ENCODE measurements around the gene SLC26A8.
"Not testable (repeated sequence)": the region's sequence is repeated elsewhere in the genome, so short reads cannot be mapped to it uniquely, and the experiment has no call there.

Gene SLC26A8

DNA sequence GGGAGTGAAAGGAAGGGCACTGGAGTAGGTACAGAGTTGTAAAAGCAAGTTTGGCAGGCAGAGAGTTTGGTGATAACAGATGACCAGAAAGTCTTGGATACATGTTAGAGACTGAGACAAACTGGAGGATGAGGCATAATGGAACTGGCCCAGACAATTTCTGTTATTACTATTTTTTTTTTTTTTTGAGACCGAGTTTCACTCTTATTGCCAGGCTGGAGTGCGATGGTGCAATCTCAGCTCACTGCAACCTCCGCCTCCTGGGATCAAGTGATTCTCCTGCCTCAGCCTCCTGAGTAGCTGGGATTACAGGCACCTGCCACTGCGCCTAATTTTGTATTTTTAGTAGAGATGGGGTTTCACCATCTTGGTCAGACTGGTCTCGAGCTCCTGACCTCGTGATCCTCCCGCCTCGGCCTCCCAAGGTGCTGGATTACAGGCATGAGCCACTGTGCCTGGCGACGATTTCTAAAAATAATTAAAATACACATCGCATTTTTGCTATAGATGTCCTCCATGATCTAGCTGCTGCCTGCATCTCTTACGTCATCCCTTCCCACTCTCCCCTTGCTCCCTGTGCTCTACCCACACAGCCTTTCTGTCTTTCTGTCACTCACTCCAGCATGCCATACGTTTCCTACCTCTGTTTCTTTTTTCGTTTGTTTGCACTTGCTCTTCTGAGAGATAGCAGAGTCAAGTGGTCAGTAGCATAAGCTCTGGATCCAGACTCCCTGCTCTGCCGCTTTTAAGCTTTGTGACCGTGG lies 26.7 kb upstream of the SLC26A8 start:
- DNase-seq, result no peak

DNA sequence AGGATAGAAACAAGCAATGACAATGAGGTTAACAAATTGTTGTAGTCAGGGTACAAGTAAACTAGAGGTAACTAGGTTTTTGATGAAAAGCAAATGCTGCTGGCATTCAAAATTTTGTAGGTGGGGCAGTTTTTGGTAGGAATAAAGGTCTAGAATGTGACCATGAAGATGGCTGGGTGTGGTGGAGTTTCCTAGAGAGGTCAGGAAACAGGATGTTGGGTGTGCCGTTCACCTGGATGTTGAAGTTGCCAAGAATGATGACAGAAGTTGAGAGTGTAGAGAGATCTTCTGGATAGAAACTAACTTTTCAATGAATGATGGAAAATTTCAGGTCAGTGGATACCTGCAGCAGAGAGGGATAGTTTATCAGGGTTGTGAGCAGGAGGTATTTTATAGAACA lies 25.9 kb upstream of the SLC26A8 start:
- no peak for DNase-seq

DNA sequence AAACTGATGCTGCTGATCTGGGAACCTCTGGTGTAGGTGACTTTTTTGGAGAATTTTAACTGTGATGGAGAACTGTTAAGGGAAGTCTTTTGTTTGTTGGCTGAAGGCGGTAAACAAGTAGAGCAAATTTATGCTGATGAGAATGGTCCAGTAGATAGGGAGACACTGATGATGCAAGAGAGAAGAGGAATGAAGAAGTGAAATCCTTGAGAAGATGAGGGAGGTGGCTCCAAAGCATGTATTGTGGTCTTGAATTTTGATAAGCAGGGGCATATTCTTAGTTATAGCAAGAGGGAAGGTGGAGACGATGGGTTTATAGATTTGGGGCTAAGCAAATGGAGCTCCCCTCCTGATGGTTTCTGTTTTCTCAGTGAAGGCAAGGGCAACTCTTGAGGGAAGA lies 25.1 kb upstream of the SLC26A8 start:
- DNase-seq, result no peak

DNA sequence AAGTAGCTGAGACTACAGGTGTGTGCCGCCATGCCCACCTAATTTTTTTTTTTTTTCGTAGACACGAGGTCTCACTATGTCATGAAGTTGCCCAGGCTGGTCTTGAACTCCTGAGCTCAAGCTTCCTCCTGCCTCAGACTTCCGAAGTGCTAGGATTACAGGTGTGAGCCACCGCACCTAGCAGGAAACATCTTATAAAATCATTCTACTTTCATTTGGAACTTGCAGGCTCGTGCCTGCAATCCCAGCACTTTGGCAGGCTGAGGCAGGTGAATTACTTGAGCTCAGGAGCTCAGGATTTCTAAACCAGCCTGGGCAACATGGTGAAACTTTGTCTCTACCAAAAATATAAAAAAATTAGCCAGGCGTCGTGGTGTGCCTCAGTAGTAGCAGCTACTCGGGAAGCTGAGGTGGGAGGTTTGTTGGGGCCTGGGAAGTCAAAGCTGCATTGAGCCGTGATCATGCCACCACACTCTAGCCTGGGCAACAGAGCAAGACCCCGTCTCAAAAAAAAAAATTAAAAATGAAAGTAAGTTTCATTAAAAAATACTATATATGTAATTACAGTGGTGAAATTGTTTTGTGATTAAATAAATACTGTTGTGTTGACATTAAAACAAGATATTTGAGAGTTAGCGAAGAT lies 18.3 kb upstream of the SLC26A8 start:
- DNase-seq, result no peak

DNA sequence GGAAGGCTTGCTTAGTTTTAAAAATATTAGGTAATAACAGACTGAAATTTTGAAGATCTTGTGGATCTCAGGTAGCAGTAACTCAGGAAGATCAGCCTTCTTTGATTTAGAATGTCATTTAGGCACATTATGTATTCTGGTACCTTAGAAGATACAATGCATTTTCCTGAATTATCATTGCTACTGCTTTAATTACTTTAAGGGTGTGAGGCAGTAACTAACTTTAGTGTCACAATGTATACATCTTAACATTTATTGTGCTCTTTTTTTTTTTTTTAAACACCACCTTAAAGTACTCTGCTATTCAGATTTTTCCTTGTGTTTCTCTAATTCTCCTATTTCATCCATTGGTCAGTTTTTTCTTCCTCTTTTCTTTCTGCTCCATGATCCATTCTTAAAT lies 16.5 kb upstream of the SLC26A8 start:
- no peak for DNase-seq

DNA sequence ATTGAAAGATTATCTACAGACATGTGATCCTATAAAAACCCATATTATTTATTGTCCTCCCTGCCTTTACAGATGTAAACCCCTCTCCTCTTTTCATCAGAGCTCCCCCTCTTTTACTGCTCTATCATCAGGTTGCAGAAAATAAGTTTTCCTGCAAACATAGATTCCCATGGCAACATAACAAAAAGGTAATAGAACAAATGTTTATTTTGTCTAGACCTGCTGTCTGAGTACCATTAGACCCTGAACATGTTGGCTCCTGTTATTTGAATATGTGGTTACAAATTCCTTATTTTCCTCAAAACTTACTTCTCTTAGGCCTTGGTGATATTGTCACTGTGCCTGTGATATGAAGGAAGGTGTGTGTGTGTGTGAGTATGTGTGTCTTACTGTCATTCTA lies 14.7 kb upstream of the SLC26A8 start:
- DNase-seq, result no peak

DNA sequence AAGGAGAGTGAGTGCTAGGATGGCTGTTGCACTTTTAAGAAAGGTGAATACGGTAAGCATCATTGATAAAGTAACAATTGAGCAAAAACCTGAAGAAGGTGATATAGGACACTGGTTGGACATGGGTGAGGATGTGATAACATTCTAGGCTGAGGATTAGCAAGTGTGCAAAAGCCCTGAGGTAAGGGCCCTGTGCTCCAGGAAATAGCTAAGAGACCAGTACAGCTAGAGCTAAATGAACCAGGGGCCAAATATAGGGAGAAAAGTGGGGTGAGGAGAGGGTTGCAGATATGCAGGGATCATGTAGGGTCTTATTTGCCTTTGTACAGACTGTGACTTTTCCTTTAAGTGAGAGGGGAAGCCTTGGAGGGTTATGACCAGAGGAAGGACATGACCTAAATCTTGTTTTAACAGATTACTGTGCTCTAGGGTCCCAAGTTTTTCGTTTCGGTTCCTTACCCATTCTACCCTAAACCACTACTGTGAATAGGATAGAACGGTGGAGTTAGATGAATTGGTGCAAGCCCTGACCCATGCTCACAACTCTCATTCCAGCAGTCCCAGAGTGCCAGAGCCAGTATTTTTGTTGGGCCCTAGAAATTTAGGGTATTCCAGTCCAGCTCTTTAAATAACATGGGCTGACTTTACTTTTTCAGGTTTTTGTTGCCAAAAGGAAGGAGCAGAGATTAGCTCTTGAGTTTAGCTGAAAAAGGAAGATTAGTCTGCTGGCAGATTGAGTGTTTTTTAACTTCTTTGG lies 13.9 kb upstream of the SLC26A8 start:
- no peak for DNase-seq

DNA sequence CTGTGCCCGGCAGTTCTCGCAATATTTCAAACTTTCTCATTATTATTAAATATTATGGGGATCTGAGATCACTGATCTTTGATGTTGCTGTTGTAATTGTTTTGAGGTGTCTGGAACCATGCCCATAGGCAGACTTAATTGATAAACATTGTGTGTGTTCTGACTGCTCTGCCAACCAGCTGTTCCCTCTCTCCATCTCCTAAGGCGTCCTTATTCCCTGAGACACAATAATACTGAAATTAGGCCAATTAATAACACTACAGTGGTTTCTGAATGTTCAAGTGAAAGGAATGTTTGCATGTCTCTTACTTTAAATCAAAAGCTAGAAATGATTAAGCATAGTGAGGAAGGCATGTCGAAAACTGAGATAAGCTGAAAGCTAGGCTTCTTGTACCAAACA lies 10.8 kb upstream of the SLC26A8 start:
- DNase-seq, result no peak

DNA sequence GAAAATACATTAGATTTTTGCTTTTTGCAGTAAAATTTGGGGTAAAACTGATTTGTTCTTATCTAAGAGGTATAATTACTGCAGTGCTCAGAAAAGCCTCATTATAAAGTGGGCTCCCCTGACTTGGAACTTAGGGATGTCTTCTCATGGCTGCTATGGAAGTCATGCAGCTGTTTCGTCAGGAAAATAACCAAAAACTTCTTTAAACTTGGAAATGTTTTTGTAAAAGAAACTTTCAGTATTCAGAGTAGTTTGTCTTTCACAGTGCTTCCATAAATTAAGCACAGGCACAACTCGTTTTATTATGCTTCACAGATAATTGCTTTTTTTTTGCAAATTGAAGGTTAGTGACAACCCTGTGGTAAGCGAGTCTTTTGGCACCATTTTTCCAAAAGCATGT lies 10.0 kb upstream of the SLC26A8 start:
- no peak for DNase-seq

DNA sequence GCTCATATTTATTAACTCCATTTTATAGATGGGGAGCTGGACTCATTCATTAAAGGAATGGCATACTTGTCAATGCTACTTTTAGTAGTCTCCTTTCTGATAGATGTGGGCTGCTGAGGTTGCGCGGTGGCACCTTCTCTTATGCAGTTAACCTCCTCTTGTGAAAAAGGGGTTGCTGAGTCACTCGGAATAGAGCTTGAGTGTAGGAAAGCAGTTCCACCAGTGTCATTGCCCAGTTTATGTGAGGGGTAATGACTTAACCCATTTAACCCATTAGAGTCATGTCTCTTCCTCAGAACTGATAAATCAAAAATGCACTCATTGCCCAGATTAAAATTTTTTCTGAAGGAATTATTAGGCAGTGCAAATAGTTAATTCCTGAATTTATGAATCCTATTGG lies 9.5 kb upstream of the SLC26A8 start:
- DNase-seq, result no peak

DNA sequence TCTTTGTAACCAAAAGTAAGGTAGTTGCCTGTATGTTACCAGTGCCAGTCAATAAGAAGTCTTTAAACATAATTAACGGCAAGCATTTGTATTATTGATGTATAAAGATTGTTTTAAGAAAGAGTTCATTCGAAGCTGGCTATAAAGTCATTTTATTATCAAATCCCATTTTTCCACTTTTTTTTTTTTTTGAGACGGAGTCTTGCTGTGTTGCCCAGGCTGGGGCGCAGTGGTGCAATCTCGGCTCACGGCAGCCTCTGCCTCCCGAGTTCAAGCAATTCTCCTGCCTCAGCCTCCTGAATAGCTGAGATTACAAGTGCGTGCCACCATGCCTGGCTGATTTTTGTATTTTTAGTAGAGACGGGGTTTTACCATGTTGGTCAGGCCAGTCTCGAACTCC lies 8.7 kb upstream of the SLC26A8 start:
- not testable (repeated sequence) for DNase-seq

DNA sequence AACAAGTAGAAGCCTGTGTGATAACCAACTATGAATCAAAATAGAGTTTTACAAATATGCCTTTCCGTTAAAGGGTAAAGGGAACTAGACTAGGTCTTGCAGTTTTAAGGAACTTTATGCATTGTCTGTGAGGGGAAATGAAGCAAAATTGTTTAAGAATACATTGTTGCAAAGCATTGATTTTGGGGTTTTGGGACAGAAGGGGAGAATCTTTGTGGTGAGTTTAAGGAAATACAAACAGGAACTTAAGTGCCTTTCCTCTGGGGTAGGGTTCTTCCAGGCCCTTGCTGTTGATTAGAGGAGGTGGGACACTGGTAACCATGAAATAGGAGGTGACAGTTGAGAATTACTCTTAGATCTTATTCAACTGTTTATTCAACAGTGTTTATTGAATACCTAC lies 7.8 kb upstream of the SLC26A8 start:
- no peak for DNase-seq

DNA sequence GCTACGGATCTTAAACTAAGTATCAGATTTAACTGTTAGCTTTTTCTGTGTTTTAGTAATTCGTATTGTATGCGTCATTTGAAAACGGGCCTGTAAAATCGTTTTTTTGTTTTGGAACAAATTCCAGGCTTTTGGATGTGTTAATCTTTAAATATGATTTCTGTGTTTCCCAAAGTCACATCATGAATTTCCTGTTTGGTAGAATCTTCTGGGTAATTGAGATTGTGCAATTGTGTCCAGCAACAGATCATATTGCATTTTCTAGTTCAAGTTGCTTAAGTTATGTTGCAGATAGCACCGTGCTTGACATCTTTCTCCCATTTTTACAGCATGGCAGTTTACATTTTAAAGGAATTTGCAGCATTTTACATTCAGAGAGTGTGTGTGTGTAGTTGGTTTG lies 5.0 kb upstream of the SLC26A8 start:
- DNase-seq, result no peak

DNA sequence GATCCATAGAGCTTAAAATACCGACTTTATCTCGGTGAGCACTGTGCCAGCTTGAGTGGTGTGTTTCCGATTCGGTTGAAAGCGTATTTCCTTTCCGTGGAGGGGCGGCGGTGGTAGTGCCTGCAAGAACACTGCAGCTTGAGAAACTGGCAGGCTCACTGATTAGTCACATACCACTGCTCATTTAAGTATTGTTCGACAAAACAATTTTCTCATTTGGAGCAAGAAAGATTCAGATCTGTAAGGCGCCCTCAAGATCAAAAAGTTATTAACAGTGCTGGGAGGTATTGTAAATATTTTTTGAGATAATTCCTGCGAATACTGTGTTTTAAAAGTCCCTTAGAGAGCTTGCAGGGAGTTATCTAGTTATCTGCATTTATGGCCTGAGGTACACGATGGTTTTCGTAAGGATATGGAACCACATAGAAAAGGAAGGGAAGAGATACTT lies 4.5 kb upstream of the SLC26A8 start:
- DNase-seq, result peak; percentile 7

DNA sequence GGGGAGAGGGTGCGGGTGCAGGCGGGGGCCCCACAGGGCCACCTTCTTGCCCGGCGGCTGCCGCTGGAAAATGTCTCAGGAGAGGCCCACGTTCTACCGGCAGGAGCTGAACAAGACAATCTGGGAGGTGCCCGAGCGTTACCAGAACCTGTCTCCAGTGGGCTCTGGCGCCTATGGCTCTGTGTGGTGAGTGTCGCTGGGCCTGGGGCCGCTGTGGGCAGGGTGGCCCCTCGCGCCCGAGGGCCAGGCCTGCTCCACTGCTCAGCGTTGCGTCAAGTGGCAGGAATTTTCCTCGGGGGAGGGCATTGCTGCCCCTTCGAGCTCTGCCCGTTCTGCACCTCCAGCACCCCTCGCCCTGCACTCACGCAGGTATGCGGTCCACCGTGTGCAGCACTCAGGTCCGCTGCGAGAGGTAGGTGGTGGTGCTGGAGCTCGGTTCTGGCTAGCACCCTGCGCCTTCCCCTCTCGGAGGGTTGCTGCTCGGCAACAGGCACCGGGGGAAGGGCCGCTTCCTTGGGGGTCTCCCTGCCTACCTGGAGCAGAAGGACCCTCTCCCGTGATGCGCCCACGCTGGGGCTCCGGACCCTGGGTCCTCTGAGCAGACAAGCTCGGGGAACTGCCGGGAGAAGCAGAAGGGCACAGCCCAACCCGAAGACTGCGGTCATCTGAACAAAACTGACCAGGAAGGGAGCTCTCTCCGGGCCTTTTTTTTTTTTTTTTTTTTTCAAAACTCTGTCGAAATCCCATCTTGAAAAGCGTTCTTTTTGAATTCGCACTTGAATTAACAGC lies 3.8 kb upstream of the SLC26A8 start:
- DNase-seq, result no peak

DNA sequence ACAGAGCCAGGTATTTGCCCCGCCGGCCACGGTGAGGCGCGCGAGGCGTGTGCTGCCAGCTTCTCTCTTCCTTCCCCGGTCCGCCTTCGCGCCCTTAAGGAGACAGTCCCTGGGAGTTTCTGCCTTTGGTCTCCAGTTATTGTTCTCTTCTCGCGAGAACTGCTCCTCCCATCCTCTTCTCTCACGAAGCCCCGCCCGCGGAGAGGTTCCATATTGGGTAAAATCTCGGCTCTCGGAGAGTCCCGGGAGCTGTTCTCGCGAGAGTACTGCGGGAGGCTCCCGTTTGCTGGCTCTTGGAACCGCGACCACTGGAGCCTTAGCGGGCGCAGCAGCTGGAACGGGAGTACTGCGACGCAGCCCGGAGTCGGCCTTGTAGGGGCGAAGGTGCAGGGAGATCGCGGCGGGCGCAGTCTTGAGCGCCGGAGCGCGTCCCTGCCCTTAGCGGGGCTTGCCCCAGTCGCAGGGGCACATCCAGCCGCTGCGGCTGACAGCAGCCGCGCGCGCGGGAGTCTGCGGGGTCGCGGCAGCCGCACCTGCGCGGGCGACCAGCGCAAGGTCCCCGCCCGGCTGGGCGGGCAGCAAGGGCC lies 3.2 kb upstream of the SLC26A8 start, which contains the start of gene MAPK14:
Gene MAPK14 (plus strand): TSS at position 308 of the 587 bp plus-strand sequence. CDS start 350 bp downstream, outside the sequence.
- peak; percentile 98 for DNase-seq

DNA sequence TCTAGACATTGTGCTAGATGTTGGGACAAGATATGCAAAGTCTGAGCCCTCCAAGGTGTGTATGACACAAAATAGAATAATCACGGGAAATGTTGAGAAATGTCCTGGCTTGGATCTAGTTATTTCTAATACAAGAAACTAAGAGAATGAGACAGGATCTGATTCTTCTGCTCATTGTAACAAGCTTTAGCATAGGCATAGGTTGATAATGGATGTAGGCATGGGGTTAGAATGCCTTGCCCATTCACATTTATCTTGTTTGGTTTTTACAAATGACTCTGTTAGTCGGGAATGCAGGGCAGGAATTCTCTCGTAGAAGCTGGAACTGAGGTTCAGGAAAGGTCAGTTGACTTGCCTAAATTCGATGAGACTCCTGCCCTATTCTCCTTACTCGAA lies 1.5 kb upstream of the SLC26A8 start:
- DNase-seq, result no peak

DNA sequence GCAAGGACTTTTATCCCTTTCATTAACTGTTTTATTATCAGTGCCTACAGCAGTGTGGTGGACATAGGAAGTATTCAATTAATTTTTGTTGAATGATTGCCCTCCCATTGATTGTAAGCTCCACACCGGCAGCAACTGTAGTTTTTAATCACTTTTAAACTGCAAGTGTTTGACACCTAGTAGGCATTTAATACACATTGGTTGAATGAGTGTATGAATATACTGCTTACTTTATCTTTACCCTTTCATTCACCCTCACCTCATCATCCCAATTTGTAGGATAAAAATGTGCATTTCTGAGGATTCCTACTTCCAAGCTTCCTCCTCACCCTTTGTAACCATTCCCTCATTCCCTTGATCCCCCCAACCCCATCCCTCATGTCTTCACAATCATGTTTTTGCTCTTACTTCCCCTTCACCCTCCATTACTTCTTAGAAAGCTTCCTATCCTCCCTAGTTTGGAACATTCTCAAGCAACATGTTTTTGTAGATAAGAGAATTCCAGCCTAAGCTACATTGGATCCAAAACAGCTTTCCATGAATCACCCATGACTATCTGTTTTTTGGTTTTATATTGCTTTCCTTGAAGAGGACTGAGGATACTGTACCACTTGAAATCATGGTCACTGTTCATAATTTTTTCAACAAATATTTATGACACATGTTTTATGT lies 955 bp upstream of the SLC26A8 start:
- DNase-seq, result no peak

DNA sequence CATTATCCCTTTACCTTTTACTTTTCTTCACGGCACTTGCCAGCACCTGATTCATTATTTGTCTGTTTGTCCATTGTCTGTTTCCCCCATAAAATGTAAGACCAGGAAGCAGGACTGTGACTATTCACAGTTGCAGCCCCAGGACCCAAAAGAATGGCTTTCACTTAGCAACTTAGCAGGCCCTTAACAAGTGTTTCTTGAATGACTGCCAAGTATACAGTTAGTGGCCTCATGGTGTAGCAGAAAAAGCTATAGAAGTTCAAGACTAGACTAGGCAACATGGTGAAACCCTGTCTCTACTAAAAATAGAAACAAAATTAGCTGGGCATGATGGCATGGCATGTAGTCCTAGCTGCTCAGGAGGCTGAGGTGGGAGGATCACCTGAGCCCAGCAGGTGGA lies 4.3 kb downstream of the SLC26A8 start:
- DNase-seq, result no peak

DNA sequence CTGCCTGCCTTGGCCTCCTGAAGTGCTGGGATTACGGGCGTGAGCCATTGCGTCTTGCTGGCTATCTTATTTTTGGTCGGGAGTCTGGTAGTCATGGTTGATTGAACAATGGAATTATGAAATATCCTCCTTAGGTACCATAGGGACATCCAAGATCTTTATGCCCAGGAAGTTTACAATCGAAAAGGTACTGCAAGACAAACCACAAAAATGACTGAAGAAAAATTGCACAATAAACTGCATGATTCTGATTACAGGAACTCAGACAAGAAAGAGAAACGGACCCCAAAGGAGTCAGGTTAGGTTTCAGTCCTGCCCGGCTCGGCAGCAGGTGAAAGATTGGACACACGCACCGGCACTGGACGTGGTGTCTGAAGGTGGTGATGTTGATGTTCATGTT lies 5.3 kb downstream of the SLC26A8 start:
- DNase-seq, result no peak

DNA sequence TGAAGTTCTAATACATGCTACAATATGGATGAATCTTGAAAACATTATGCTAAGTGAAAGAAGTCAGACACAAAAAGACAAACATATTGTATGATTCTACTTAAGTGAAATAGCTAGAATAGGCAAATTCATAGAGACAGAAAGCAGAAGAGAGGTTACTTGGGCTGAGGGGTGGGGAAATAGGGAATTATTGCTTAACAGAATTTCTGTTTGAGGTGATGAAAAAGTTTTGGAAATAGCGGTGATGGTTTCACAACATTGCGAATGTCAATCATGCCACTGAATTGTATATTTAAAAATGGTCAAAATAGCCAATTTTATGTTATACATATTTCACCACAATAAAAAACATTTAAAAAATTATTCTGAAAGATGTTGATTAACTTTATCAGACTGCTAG lies 6.1 kb downstream of the SLC26A8 start:
- DNase-seq, result no peak

DNA sequence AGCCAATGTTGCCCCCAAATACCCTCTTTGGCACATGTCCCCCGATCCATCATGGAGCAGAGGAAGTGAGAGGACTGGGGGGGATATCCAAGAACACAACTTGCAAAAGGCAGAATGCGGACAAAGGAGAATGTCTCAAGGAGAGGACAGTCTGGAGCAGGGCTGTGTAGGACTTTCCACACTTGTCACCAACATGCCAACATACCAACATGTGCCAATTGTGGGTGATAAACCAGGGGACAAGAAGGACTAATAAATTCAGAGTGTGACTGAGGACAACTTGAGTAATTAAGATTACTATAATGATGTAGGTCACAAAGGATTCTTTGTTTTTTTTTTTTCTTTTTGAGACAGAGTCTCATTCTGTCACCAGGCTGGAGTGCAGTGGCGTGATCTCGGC lies 8.8 kb downstream of the SLC26A8 start:
- DNase-seq, result no peak
